Neural cell (in vitro differentiated cells): ENCODE measurements around the gene ZNF175. TPM values are rescaled to one million over a fixed set of nuclear protein-coding genes. Genes with fewer than 3 reads are reported as not detected.

Source experiments
- H2AFZ ChIP-seq: fragments of 200-600, 300-800 bp; sonication (generic), shearing (Covaris generic); 2 replicates; pipeline ENCODE4 v1.6.0; 2014; ENCODE audit warnings: low read depth, mild to moderate bottlenecking, antibody characterized with exemption, low read length, moderate library complexity
- H3F3A ChIP-seq: fragments of 200-600 bp; shearing (Covaris generic); 2 replicates; pipeline ENCODE4 v1.6.1; 2016; ENCODE audit warnings: mild to moderate bottlenecking, moderate library complexity, mixed read lengths, antibody characterized with exemption, low read length; ENCODE audit not compliant: insufficient read depth, poor library complexity, severe bottlenecking
- H3K27ac ChIP-seq: fragments of 200-600, 300-800 bp; sonication (generic), shearing (Covaris generic); 2 replicates; pipeline ENCODE4 v1.5.1; 2014; ENCODE audit warnings: mild to moderate bottlenecking, low read length, moderate library complexity
- H3K27me3 ChIP-seq: fragments of 300-800, 200-600 bp; sonication (generic), shearing (Covaris generic); 2 replicates; pipeline ENCODE4 v1.6.0; 2014; ENCODE audit warnings: mild to moderate bottlenecking, low read depth, low read length, moderate library complexity; ENCODE audit not compliant: insufficient read depth
- H3K36me3 ChIP-seq: fragments of 300-800, 200-600 bp; sonication (generic), shearing (Covaris generic); 2 replicates; pipeline ENCODE4 v1.5.1; 2014; ENCODE audit warnings: mild to moderate bottlenecking, antibody characterized with exemption, low read length, moderate library complexity; ENCODE audit not compliant: insufficient read depth
- H3K4me2 ChIP-seq: fragments of 300-800, 200-600 bp; sonication (generic), shearing (Covaris generic); 2 replicates; pipeline ENCODE4 v1.6.0; 2014; ENCODE audit warnings: mild to moderate bottlenecking, low read length
- H3K4me3 ChIP-seq: fragments of 300-800, 200-600 bp; sonication (generic), shearing (Covaris generic); 2 replicates; pipeline ENCODE4 v1.5.1; 2014; ENCODE audit warnings: mild to moderate bottlenecking, low read length, moderate library complexity
- H3K79me2 ChIP-seq: fragments of 200-600 bp; shearing (Covaris generic); replicated peaks from 2 replicates; pipeline ENCODE4 v1.6.0; 2014; ENCODE audit warnings: mild to moderate bottlenecking, low read length, moderate library complexity; ENCODE audit not compliant: insufficient read depth
- H3K9ac ChIP-seq: fragments of 300-800, 200-600 bp; sonication (generic), shearing (Covaris generic); 2 replicates; pipeline ENCODE4 v1.6.1; 2016; ENCODE audit warnings: mild to moderate bottlenecking, low read length, mixed read lengths
- H3K9me2 ChIP-seq: fragments of 200-600 bp; shearing (Covaris generic); 2 replicates; pipeline ENCODE4 v1.6.1; 2016; ENCODE audit warnings: mild to moderate bottlenecking, low read length, mixed read lengths; ENCODE audit not compliant: insufficient read depth
- H3K9me3 ChIP-seq: fragments of 200-600, 300-800 bp; sonication (generic), shearing (Covaris generic); 2 replicates; pipeline ENCODE4 v1.6.1; 2016; ENCODE audit warnings: mild to moderate bottlenecking, mixed run types, low read length, moderate library complexity, mixed read lengths
- H4K20me1 ChIP-seq: fragments of 200-600 bp; shearing (Covaris generic); 2 replicates; pipeline ENCODE4 v1.6.1; 2016; ENCODE audit warnings: mild to moderate bottlenecking, mixed run types; ENCODE audit not compliant: insufficient read depth
- CTCF ChIP-seq: fragments of 450-650 bp; IDR thresholded peaks from 2 replicates; pipeline ENCODE4 v1.5.1; 2014; ENCODE audit warnings: antibody characterized with exemption, mild to moderate bottlenecking, moderate library complexity; ENCODE audit not compliant: poor library complexity, severe bottlenecking
- EP300 ChIP-seq: fragments of 450-650 bp; conservative IDR thresholded peaks from 2 replicates; pipeline ENCODE4 v1.6.1; 2014; ENCODE audit warnings: antibody characterized with exemption, mild to moderate bottlenecking, moderate library complexity; ENCODE audit not compliant: poor library complexity, severe bottlenecking
- EZH2 ChIP-seq: fragments of 200-600, 300-800 bp; shearing (Covaris generic), sonication (generic); IDR thresholded peaks from 2 replicates; pipeline ENCODE4 v1.6.1; 2014; ENCODE audit warnings: antibody characterized with exemption, low read length, borderline replicate concordance, mild to moderate bottlenecking; ENCODE audit not compliant: insufficient read depth, poor library complexity, severe bottlenecking
- MXI1 ChIP-seq: fragments of 450-650 bp; conservative IDR thresholded peaks from 2 replicates; pipeline ENCODE4 v1.6.1; 2014; ENCODE audit warnings: antibody characterized with exemption, mild to moderate bottlenecking; ENCODE audit not compliant: poor library complexity, severe bottlenecking
- POLR2AphosphoS5 ChIP-seq: IDR thresholded peaks from 2 replicates; pipeline ENCODE4 v1.6.1; 2012
- RAD21 ChIP-seq: fragments of 450-650 bp; conservative IDR thresholded peaks from 2 replicates; pipeline ENCODE4 v1.6.1; 2014; ENCODE audit warnings: antibody characterized with exemption, mild to moderate bottlenecking, moderate library complexity
- REST ChIP-seq: IDR thresholded peaks from 2 replicates; pipeline ENCODE4 v1.6.1; 2012; ENCODE audit warnings: borderline replicate concordance
- SMC3 ChIP-seq: fragments of 450-650 bp; conservative IDR thresholded peaks from 2 replicates; pipeline ENCODE4 v1.6.1; 2014; ENCODE audit warnings: antibody characterized with exemption, mild to moderate bottlenecking, moderate library complexity; ENCODE audit not compliant: poor library complexity
- TAF1 ChIP-seq: IDR thresholded peaks from 2 replicates; pipeline ENCODE4 v1.6.1; 2012; ENCODE audit warnings: low read depth
- polyA plus RNA-seq: library from polyadenylated mRNA; depleted of rRNA; stranded (reverse); fragments of >200 nt; gene quantifications from 2 replicates; pipeline ENCODE4 v1.2.3, GENCODE V29; 2014

The ZNF175 gene
- polyA plus RNA-seq, 1 donor from 2014 or later = 10.9 TPM

- H3K4me2 ChIP-seq = no peak overlapping the region
- H3K9me3 ChIP-seq = no peaks in the 10 kb centered on the region
- no peak overlapping the region for H3K27ac ChIP-seq
- no peaks in the 10 kb centered on the region for H3K36me3 ChIP-seq
- no peak overlapping the region for H2AFZ ChIP-seq
- peaks cover 4% of the 10 kb centered on the region for H3K27me3 ChIP-seq
- no peaks in the 10 kb centered on the region for H3F3A ChIP-seq
- no peaks in the 10 kb centered on the region for H3K9me2 ChIP-seq
- no peaks in the 10 kb centered on the region for H3K79me2 ChIP-seq
- H3K4me3 ChIP-seq = no peak overlapping the region
- H4K20me1 ChIP-seq = no peaks in the 10 kb centered on the region
- no peak for TF ChIP-seq CTCF
- no peak for TF ChIP-seq EP300
- no peak for TF ChIP-seq REST
- no peak for TF ChIP-seq EZH2
- no peak for TF ChIP-seq POLR2AphosphoS5
- no peak for TF ChIP-seq SMC3
- TF ChIP-seq MXI1 = no peak
- TF ChIP-seq TAF1 = no peak
- no peak for TF ChIP-seq RAD21
- H3K9ac ChIP-seq = no peak overlapping the region
These were observed 21.4 kb upstream of the ZNF175 start for GRCh38 chr19:51549533-51550324.

- Histone ChIP-seq H3K27me3 (peaks cover 4% of the 10 kb centered on the region), H2AFZ (no peak overlapping the region), H3K4me2 (no peak overlapping the region), H3K9me2 (no peaks in the 10 kb centered on the region), H3K36me3 (no peaks in the 10 kb centered on the region), H4K20me1 (no peaks in the 10 kb centered on the region), H3K9ac (no peak overlapping the region), H3K9me3 (no peaks in the 10 kb centered on the region), H3F3A (no peaks in the 10 kb centered on the region), H3K27ac (no peak overlapping the region), H3K4me3 (no peak overlapping the region), H3K79me2 (no peaks in the 10 kb centered on the region)
- TF ChIP-seq SMC3 (no peak), MXI1 (no peak), RAD21 (no peak), POLR2AphosphoS5 (no peak), CTCF (no peak), EP300 (no peak)
These were observed 20.0 kb upstream of the ZNF175 start for GRCh38 chr19:51550848-51551672.
